Trophoblast cell (in vitro differentiated cells and primary cell): ENCODE measurements around the gene ZNF267.
"Not testable (repeated sequence)": the region's sequence is repeated elsewhere in the genome, so short reads cannot be mapped to it uniquely, and the experiment has no call there.

Experiments
- DNase-seq, 2 donors: peaks; one replicate each; pipeline ENCODE4 v3.0.0-alpha.2; 2016
- H2AFZ ChIP-seq: 2 replicates; pipeline ENCODE4 v1.6.1; 2013; ENCODE audit warnings: low read length, moderate library complexity, mild to moderate bottlenecking; ENCODE audit not compliant: insufficient read depth, poor library complexity
- H2AK5ac ChIP-seq: 2 replicates; pipeline ENCODE4 v1.6.1; 2013; ENCODE audit warnings: mild to moderate bottlenecking, low read length
- H2BK120ac ChIP-seq: 2 replicates; pipeline ENCODE4 v1.6.1; 2013; ENCODE audit warnings: low read length, mild to moderate bottlenecking, moderate library complexity; ENCODE audit not compliant: insufficient read depth, poor library complexity
- H2BK12ac ChIP-seq: 2 replicates; pipeline ENCODE4 v1.6.1; 2013; ENCODE audit warnings: mild to moderate bottlenecking, low read length, moderate library complexity
- H2BK5ac ChIP-seq: 2 replicates; pipeline ENCODE4 v1.6.1; 2013; ENCODE audit warnings: low read length, low read depth, moderate library complexity, mild to moderate bottlenecking; ENCODE audit not compliant: poor library complexity
- H3K14ac ChIP-seq: 2 replicates; pipeline ENCODE4 v1.6.1; 2013; ENCODE audit warnings: mild to moderate bottlenecking, low read length
- H3K18ac ChIP-seq: 2 replicates; pipeline ENCODE4 v1.6.1; 2013; ENCODE audit warnings: mild to moderate bottlenecking, low read length
- H3K23ac ChIP-seq: 2 replicates; pipeline ENCODE4 v1.6.1; 2013; ENCODE audit warnings: low read length
- H3K27ac ChIP-seq: 2 replicates; pipeline ENCODE4 v1.5.1; 2013; ENCODE audit warnings: low read depth, mild to moderate bottlenecking, inconsistent platforms, low read length, moderate library complexity
- H3K27me3 ChIP-seq: 2 replicates; pipeline ENCODE4 v1.6.1; 2013; ENCODE audit warnings: inconsistent platforms, mild to moderate bottlenecking, low read length, moderate library complexity; ENCODE audit not compliant: insufficient read depth
- H3K36me3 ChIP-seq, 2 experiments: 1 replicate in 1 of 2; 2 replicates in 1 of 2; pipeline ENCODE4 v1.6.1; 2013; ENCODE audit warnings: low read length in 2 of 2, mild to moderate bottlenecking in 2 of 2, moderate library complexity in 1 of 2; ENCODE audit not compliant: insufficient read depth in 2 of 2, control insufficient read depth in 1 of 2
- H3K4ac ChIP-seq: 2 replicates; pipeline ENCODE4 v1.6.1; 2013; ENCODE audit warnings: low read depth, mild to moderate bottlenecking, low read length, moderate library complexity
- H3K4me1 ChIP-seq, 2 experiments: 1 replicate in 1 of 2; 2 replicates in 1 of 2; pipeline ENCODE4 v1.6.1; 2013; ENCODE audit warnings: low read length in 2 of 2, mild to moderate bottlenecking in 2 of 2, moderate library complexity in 1 of 2; ENCODE audit not compliant: insufficient read depth in 2 of 2, control insufficient read depth in 1 of 2
- H3K4me2 ChIP-seq: 2 replicates; pipeline ENCODE4 v1.6.1; 2013; ENCODE audit warnings: inconsistent platforms, mild to moderate bottlenecking, low read length, moderate library complexity
- H3K4me3 ChIP-seq: 2 replicates; pipeline ENCODE4 v1.5.1; 2013; ENCODE audit warnings: mild to moderate bottlenecking, low read depth, low read length, inconsistent platforms
- H3K79me1 ChIP-seq: one replicate; pipeline ENCODE4 v1.6.1; 2013; ENCODE audit warnings: low read length
- H3K79me2 ChIP-seq: 2 replicates; pipeline ENCODE4 v1.6.1; 2013; ENCODE audit warnings: low read length, mild to moderate bottlenecking; ENCODE audit not compliant: control insufficient read depth, insufficient read depth, poor library complexity
- H3K9ac ChIP-seq: 2 replicates; pipeline ENCODE4 v1.6.1; 2013; ENCODE audit warnings: mild to moderate bottlenecking, low read length
- H3K9me3 ChIP-seq: 2 replicates; pipeline ENCODE4 v1.6.1; 2013; ENCODE audit warnings: low read depth, mild to moderate bottlenecking, control low read depth, inconsistent platforms, low read length; ENCODE audit not compliant: insufficient read depth
- H4K12ac ChIP-seq: 2 replicates; pipeline ENCODE4 v1.6.1; 2013; ENCODE audit warnings: low read depth, mild to moderate bottlenecking, low read length, moderate library complexity
- H4K8ac ChIP-seq: 2 replicates; pipeline ENCODE4 v1.6.1; 2013; ENCODE audit warnings: low read depth, mild to moderate bottlenecking, low read length, moderate library complexity
- H4K91ac ChIP-seq: one replicate; pipeline ENCODE4 v1.6.1; 2013; ENCODE audit warnings: low read depth, mild to moderate bottlenecking, low read length, moderate library complexity
- WGBS: extraction: QIAGEN DNeasy Blood & Tissue Kit; methylation state at CpG from one replicate; pipeline ENCODE4 v1.1.7; 2013; ENCODE audit warnings: missing lambda C conversion rate; ENCODE audit not compliant: insufficient read length, insufficient coverage; ENCODE audit errors: extremely low coverage; 5-methylcytosine and 5-hydroxymethylcytosine counted together

Gene ZNF267

GRCh38 chr16:31904571-31904970, 31.0 kb downstream of the ZNF267 start:
- not testable (repeated sequence) for H3K4me1 ChIP-seq, H3K27me3 ChIP-seq, H4K91ac ChIP-seq, H2BK5ac ChIP-seq, H2BK120ac ChIP-seq, H3K4me3 ChIP-seq, H2AFZ ChIP-seq, H3K27ac ChIP-seq, H3K4ac ChIP-seq, DNase-seq, H3K14ac ChIP-seq, H3K79me2 ChIP-seq, H3K18ac ChIP-seq, H3K79me1 ChIP-seq, H2BK12ac ChIP-seq, H3K4me2 ChIP-seq, H3K23ac ChIP-seq, H3K9me3 ChIP-seq, H3K9ac ChIP-seq, H2AK5ac ChIP-seq, H3K36me3 ChIP-seq, H4K8ac ChIP-seq, H4K12ac ChIP-seq
- no CpG with 5 or more reads among the region's 3 CpGs for WGBS

DNA sequence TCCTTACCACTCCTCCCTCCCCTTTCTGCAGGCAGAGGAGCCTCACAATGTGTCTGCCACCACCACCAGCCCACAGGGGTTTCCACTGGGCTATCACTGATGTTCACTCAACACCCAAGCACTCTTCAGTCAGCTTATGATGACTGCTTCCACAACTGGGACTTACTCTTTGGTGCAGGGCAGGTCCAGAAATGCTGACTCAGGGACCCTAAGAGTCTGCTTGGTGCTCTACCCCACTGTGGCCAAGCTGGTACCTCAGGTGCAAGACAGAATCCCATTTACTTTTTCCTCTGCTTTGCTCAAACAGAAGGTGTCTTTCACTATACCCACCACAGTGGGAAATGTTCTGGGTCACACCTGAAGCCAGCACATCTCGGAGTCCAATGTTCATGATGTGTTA, 40.1 kb downstream of the ZNF267 start:
- H3K18ac ChIP-seq = no peak overlapping the region
- WGBS = no CpG with 5 or more reads among the region's 1 CpG

GRCh38 chr16:31916056-31916488, 42.5 kb downstream of the ZNF267 start:
- no peak overlapping the region for H2BK120ac ChIP-seq
- H3K4ac ChIP-seq = no peak overlapping the region
- H3K79me2 ChIP-seq = no peaks in the 10 kb centered on the region
- H3K18ac ChIP-seq = no peak overlapping the region
- peaks cover 19% of the 10 kb centered on the region for H3K9me3 ChIP-seq
- H3K79me1 ChIP-seq = no peaks in the 10 kb centered on the region
- H3K4me2 ChIP-seq = no peak overlapping the region
- DNase-seq = no peak
- no peak overlapping the region for H3K27ac ChIP-seq
- H3K23ac ChIP-seq = no peak overlapping the region
- H3K14ac ChIP-seq = no peak overlapping the region
- H4K8ac ChIP-seq = no peak overlapping the region
- no peak overlapping the region for H3K9ac ChIP-seq
- H4K91ac ChIP-seq = no peak overlapping the region
- no peak overlapping the region for H4K12ac ChIP-seq
- H2AFZ ChIP-seq = no peak overlapping the region
- H3K4me1 ChIP-seq = no peaks in the 10 kb centered on the region
- H3K36me3 ChIP-seq = peaks cover 10 to 20% of the 10 kb centered on the region in 2 experiments
- no peak overlapping the region for H3K4me3 ChIP-seq
- no peaks in the 10 kb centered on the region for H3K27me3 ChIP-seq
- H2BK5ac ChIP-seq = no peak overlapping the region
- no CpG with 5 or more reads among the region's 3 CpGs for WGBS
- H2BK12ac ChIP-seq = no peak overlapping the region
- no peak overlapping the region for H2AK5ac ChIP-seq

More for the DNA sequence above, 40.1 kb downstream of the ZNF267 start:
- Histone ChIP-seq H3K23ac (no peak overlapping the region), H2BK12ac (no peak overlapping the region), H3K79me2 (no peaks in the 10 kb centered on the region), H2AK5ac (no peak overlapping the region), H3K9ac (no peak overlapping the region), H3K27ac (no peak overlapping the region), H2BK5ac (no peak overlapping the region), H4K91ac (no peak overlapping the region), H3K4me2 (no peak overlapping the region), H3K36me3 (peaks cover 10 to 20% of the 10 kb centered on the region in 2 experiments), H4K12ac (no peak overlapping the region), H3K4ac (no peak overlapping the region), H3K79me1 (no peaks in the 10 kb centered on the region), H4K8ac (no peak overlapping the region), H3K4me3 (no peak overlapping the region), H2AFZ (no peak overlapping the region), H3K9me3 (peaks cover 14% of the 10 kb centered on the region), H2BK120ac (no peak overlapping the region), H3K4me1 (no peaks in the 10 kb centered on the region), H3K14ac (no peak overlapping the region), H3K27me3 (no peaks in the 10 kb centered on the region)
- no peak for DNase-seq

DNA sequence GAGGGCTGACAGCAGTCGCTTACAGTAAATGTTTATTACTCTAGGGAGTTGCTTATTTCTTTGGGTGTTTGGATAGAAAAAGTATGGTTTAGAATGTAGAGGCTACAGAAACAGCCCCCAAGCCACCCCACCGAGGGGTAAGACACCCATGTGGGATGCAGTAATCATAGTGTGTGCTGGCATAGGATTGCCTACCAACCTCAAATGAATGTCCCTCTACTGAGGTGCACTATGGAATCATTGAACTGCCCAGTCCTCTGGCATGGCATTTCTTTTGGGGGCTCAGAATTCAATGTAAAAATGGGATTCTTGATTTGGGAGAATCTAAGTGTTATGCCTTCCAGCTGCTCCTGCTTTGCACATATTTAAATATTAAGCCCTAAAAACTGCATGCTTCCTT, 46.8 kb downstream of the ZNF267 start:
- Histone ChIP-seq H3K79me1 (no peaks in the 10 kb centered on the region), H2AK5ac (no peak overlapping the region), H3K4me2 (no peak overlapping the region), H3K9me3 (peaks cover 8% of the 10 kb centered on the region), H4K8ac (no peak overlapping the region), H3K9ac (no peak overlapping the region), H2BK12ac (no peak overlapping the region), H3K4ac (no peak overlapping the region), H3K4me1 (no peaks in the 10 kb centered on the region), H3K27me3 (no peaks in the 10 kb centered on the region), H3K4me3 (no peak overlapping the region), H3K36me3 (peaks cover 0 to 7% of the 10 kb centered on the region in 2 experiments), H3K79me2 (no peaks in the 10 kb centered on the region), H2AFZ (no peak overlapping the region), H3K23ac (no peak overlapping the region), H4K12ac (no peak overlapping the region), H3K14ac (no peak overlapping the region), H3K18ac (no peak overlapping the region), H4K91ac (no peak overlapping the region), H3K27ac (no peak overlapping the region), H2BK5ac (no peak overlapping the region), H2BK120ac (no peak overlapping the region)
- no peak for DNase-seq
- WGBS = no CpG with 5 or more reads among the region's 2 CpGs
